Activated CD4-positive, alpha-beta T cell treated with anti-CD3 and anti-CD28 coated beads for 36 hours (primary cell): ENCODE measurements around the gene FSTL4. TPM values are rescaled to one million over a fixed set of nuclear protein-coding genes. Genes with fewer than 3 reads are reported as not detected.
A peak's percentile ranks its signal among the peaks of the same experiment; 100 is the strongest.

Experiments used
- ATAC-seq: fragments of 200-7000 bp; cut with Tn5 transposase; one replicate; pipeline ENCODE4 v1.10.0; 2021; ENCODE audit warnings: mild to moderate bottlenecking, moderate library complexity
- CTCF ChIA-PET: fragments of 350-600 bp; sonication (Branson Sonifier 250); formaldehyde crosslinking; loops from one replicate; lab custom pipeline; 2021; ENCODE audit warnings: antibody characterized with exemption; lab: Charles Lee
- POLR2A ChIA-PET: fragments of 350-600 bp; sonication (Branson Sonifier 250); formaldehyde crosslinking; loops from one replicate; lab custom pipeline; 2021; ENCODE audit warnings: antibody characterized with exemption, inconsistent platforms; lab: Charles Lee
- DNase-seq: peaks from one replicate; pipeline ENCODE4 v3.0.0-alpha.2; 2020
- H3K27ac Mint-ChIP-seq: one replicate; pipeline ENCODE4 v1.8.0; 2021; ENCODE audit warnings: mixed read lengths
- H3K27me3 Mint-ChIP-seq: one replicate; pipeline ENCODE4 v1.8.0; 2021; ENCODE audit warnings: mixed read lengths
- H3K36me3 Mint-ChIP-seq: one replicate; pipeline ENCODE4 v1.8.0; 2021; ENCODE audit warnings: low read depth, mixed read lengths
- H3K4me1 Mint-ChIP-seq: one replicate; pipeline ENCODE4 v1.8.0; 2021; ENCODE audit warnings: mixed read lengths
- H3K4me3 Mint-ChIP-seq: one replicate; pipeline ENCODE4 v1.8.0; 2021; ENCODE audit warnings: mild to moderate bottlenecking, moderate library complexity, mixed read lengths
- H3K9me3 Mint-ChIP-seq: one replicate; pipeline ENCODE4 v1.8.0; 2021; ENCODE audit warnings: low read depth, mixed read lengths
- intact Hi-C, 2 experiments: fragments of 100-400 bp; cut with DNase I in 1 of 2; cut with micrococcal nuclease in 1 of 2; formaldehyde crosslinking; loops; one replicate each; pipeline versions ENCODE4 v1.14.2 to v1.15.1; 2022 to 2024; cut with DNase I, micrococcal nuclease
- total RNA-seq, 2 experiments: library from RNA; stranded (reverse); gene quantifications; one replicate each; pipeline ENCODE4 v1.2.3, GENCODE V29; 2021

Gene FSTL4
- total RNA-seq, 2 experiments from 2014 or later: not detected

DNA sequence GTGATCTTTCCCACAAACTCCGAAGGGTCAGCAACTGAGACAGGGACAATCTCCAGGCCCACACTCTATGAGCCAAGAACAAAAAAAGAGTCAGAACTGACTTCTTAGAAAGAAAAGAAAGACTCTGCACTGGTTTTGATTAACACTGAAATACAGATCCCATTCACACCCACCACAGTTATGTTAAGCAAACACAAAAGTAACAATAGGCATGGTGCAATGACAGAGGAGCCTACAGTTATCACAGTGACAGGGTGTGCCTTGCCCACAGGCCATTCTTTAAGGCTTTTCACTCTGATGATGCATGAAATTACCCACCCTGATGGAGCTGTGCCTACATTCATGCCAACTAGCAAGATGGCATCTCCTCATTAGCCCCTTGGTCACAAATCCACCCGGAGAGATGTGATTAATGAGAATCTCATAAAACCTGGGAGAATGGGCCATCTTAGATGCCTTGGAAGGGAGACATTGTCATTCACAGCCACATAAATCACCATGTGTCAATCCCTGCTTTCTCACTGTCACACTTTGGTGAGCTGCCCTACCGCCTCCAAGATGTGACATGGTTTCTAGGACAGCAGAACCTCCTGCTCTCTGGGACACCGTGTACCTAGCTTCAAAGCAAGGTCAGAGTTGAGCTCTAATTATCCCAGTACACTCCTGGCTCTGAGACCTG lies 27.6 kb upstream of the FSTL4 start:
- DNase-seq: no peak
- H3K9me3 Mint-ChIP-seq: no peaks in the 10 kb centered on the region
- H3K4me1 Mint-ChIP-seq: no peaks in the 10 kb centered on the region
- ATAC-seq: no peak
- H3K4me3 Mint-ChIP-seq: no peak overlapping the region
- POLR2A ChIA-PET: no interaction called here
- CTCF ChIA-PET: no interaction called here
- intact Hi-C loops: no loop called here
- no peaks in the 10 kb centered on the region for H3K36me3 Mint-ChIP-seq
- peaks cover 36% of the 10 kb centered on the region for H3K27me3 Mint-ChIP-seq
- H3K27ac Mint-ChIP-seq: no peak overlapping the region

DNA sequence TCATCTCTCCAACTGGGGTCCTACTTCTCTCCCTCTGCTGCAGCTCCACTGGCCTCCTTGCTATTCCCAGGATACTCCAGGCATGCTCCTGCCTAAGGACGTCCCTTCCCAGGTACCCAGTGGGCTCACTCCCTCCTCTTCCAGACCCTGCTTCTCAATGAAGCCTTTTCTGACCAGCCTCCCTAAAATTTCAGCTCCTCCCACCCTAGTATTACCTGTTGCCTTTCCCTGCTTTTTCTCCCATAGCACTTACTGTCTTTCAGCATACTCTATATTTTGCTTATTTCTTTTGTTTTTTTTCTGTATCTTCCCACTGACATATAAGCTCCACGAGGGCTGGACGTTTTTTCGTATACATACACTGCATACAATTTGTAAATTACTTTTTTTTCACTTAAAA lies 26.1 kb upstream of the FSTL4 start:
- Mint-ChIP-seq H3K9me3 (no peaks in the 10 kb centered on the region), H3K27me3 (peaks cover 31% of the 10 kb centered on the region), H3K4me1 (no peaks in the 10 kb centered on the region), H3K27ac (no peak overlapping the region), H3K36me3 (no peaks in the 10 kb centered on the region), H3K4me3 (no peak overlapping the region)
- ChIA-PET POLR2A (interaction anchor here (0.6 kb wide), 1 partner anchor 566 kb away, joined by 4 read pairs; no protein-coding TSS in a partner anchor), CTCF (interaction anchor here (0.8 kb wide), 1 partner anchor 328 kb away, joined by 4 read pairs; no protein-coding TSS in a partner anchor)
- ATAC-seq: no peak
- DNase-seq: no peak
- intact Hi-C loops: no loop called here

DNA sequence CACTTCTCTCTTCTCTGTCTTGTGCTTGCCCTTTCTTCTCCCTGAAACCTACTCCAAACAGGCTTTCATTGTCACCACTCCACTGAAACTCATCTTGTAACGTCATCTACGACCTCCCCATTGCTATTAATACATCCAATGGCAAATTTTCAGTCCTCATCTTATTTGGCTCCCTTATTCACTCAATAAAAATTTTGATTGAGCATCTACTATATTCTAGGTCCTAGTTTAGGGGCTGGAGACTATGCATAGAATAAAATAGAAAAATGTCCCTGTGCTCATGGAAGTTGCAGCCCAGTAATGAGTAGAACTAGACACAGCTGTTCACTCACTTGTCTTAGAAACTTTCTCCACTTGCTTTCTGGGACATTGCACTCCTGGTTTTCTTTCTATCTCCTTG lies 24.9 kb upstream of the FSTL4 start:
- H3K27me3 Mint-ChIP-seq: peaks cover 26% of the 10 kb centered on the region
- no peaks in the 10 kb centered on the region for H3K4me1 Mint-ChIP-seq
- intact Hi-C loops: no loop called here
- ChIA-PET POLR2A (no interaction called here), CTCF (interaction anchor here (1.2 kb wide), 1 partner anchor 9 kb away, joined by 3 read pairs; no protein-coding TSS in a partner anchor)
- DNase-seq (no peak), ATAC-seq (no peak)
- no peaks in the 10 kb centered on the region for H3K36me3 Mint-ChIP-seq
- H3K4me3 Mint-ChIP-seq: no peak overlapping the region
- no peaks in the 10 kb centered on the region for H3K9me3 Mint-ChIP-seq
- no peak overlapping the region for H3K27ac Mint-ChIP-seq

DNA sequence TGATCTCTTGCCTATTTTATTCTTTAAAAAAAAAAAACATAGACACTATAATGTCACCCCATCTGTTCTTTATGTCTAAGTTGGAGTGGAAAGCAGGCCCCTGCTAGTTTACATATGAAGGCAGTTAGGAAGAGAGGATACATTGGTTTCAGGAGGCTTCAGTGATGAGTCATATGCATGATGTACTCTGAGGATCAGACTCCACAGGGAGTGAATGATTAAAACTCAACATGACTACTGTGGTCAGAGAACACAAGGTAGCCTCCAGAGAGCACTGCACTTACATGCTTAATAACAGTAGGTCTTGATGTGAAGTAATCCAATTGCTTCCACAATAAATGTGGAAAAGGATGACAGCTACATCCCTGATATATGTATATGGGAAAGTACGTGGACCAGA lies 22.7 kb upstream of the FSTL4 start:
- peaks cover 42% of the 10 kb centered on the region for H3K27me3 Mint-ChIP-seq
- DNase-seq (no peak), ATAC-seq (no peak)
- no peak overlapping the region for H3K4me3 Mint-ChIP-seq
- no peaks in the 10 kb centered on the region for H3K4me1 Mint-ChIP-seq
- CTCF ChIA-PET: no interaction called here
- peaks cover 3% of the 10 kb centered on the region for H3K9me3 Mint-ChIP-seq
- intact Hi-C loops: no loop called here
- H3K27ac Mint-ChIP-seq: no peak overlapping the region
- H3K36me3 Mint-ChIP-seq: no peaks in the 10 kb centered on the region
- POLR2A ChIA-PET: no interaction called here

DNA sequence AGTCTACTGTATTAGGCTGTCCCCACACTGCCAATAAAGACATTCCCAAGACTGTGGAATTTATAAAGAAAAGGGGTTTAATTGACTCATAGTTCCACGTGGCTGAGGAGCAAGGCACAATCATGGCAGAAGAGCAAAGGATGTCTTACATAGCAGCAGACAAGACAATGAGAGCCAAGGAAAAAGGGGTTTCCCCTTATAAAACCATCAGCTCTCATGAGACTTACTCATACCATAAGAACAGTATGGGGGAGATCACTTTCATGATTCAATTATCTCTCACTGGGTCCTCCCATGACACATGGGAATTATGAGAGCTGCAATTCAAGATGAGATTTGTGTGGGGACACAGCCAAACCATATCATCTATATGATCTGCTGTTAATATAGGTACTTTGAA lies 14.8 kb upstream of the FSTL4 start:
- Mint-ChIP-seq H3K36me3 (no peaks in the 10 kb centered on the region), H3K4me1 (peaks cover 7% of the 10 kb centered on the region), H3K4me3 (no peak overlapping the region), H3K9me3 (peaks cover 3% of the 10 kb centered on the region), H3K27me3 (peaks cover 44% of the 10 kb centered on the region), H3K27ac (no peak overlapping the region)
- ChIA-PET CTCF (no interaction called here), POLR2A (interaction anchor here (0.6 to 1.1 kb wide), 2 partner anchors 72 to 204 kb away, joined by 3 read pairs; no protein-coding TSS in a partner anchor)
- ATAC-seq (peak; percentile 99), DNase-seq (peak; percentile 13)
- intact Hi-C loops: loop anchor here in 1 of 2 experiments (1.0 kb wide), 1 partner anchor 72 kb away; no protein-coding TSS in a partner anchor

DNA sequence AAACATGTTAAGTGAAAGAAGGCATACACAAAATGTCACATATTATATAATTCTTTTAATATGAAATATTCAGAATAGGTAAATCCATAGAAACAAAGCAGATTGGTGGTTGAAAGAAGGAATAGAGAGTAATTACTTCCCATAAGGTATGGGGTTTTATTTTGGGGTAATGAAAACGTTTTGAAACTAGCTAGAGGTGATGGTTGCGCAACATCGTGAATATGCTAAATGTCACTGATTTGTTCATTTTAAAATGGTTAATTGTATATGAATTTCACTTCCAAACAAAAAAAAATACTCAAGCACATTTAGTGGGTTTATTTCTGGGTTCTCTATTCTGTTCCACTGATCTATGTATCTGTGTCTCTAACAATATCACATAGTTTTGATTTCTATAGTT lies 12.0 kb upstream of the FSTL4 start:
- Mint-ChIP-seq H3K27ac (no peak overlapping the region), H3K4me3 (no peak overlapping the region), H3K27me3 (peaks cover 31% of the 10 kb centered on the region), H3K36me3 (no peaks in the 10 kb centered on the region), H3K4me1 (peaks cover 7% of the 10 kb centered on the region), H3K9me3 (no peaks in the 10 kb centered on the region)
- intact Hi-C loops: no loop called here
- ATAC-seq: no peak
- DNase-seq: no peak
- POLR2A ChIA-PET: interaction anchor here (0.6 kb wide), 1 partner anchor 10 kb away, joined by 3 read pairs; no protein-coding TSS in a partner anchor
- CTCF ChIA-PET: interaction anchor here (1.6 kb wide), 1 partner anchor 17 kb away, joined by 3 read pairs; no protein-coding TSS in a partner anchor

DNA sequence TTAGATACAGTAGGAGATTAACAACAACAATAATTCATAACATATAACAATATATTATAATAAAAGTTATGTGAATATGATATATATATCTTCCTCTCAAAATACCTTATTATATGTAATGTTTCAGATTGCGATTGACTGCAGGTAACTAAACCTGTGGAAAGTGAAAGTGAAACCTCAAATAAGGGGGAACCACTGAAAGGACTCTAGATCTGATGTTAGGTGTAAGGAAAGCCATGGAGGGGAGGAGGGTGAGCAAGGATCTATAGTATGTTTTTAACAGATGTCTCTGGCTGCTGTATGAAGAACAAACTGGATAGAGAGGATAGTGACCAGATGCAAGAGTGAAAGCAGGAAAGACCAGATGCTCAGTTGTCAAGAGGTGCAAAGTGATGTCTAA lies 5.8 kb upstream of the FSTL4 start:
- peaks cover 8% of the 10 kb centered on the region for H3K4me1 Mint-ChIP-seq
- DNase-seq (no peak), ATAC-seq (no peak)
- no peak overlapping the region for H3K4me3 Mint-ChIP-seq
- peaks cover 40% of the 10 kb centered on the region for H3K27me3 Mint-ChIP-seq
- ChIA-PET CTCF (interaction anchor here (0.7 kb wide), 1 partner anchor 461 kb away, joined by 3 read pairs; no protein-coding TSS in a partner anchor), POLR2A (no interaction called here)
- no peaks in the 10 kb centered on the region for H3K36me3 Mint-ChIP-seq
- H3K9me3 Mint-ChIP-seq: no peaks in the 10 kb centered on the region
- H3K27ac Mint-ChIP-seq: no peak overlapping the region
- intact Hi-C loops: loop anchor here in 1 of 2 experiments (10.0 kb wide), 1 partner anchor 327 kb away; no protein-coding TSS in a partner anchor

DNA sequence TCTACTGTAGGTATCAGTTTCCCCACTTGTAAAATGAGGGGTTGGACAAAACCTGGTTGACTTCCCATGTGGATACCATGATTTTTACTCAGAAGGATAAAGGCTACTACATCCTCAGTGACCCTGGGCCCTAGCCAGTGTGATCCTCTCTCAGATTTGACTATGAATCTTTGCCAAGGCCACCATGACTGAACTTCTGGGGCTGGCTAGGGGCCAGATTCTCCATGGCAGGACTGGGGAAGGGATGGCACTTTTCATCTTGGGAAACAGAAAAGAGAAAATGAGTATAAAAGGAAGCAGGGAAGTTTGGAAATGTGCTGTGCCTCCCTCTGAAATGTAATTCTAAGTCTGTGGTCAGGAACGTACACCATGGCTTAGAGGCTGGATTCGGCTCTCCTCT lies 1.4 kb upstream of the FSTL4 start:
- ATAC-seq (no peak), DNase-seq (no peak)
- Mint-ChIP-seq H3K4me1 (peaks cover 17% of the 10 kb centered on the region), H3K27ac (no peak overlapping the region), H3K9me3 (no peaks in the 10 kb centered on the region), H3K36me3 (no peaks in the 10 kb centered on the region), H3K4me3 (no peak overlapping the region), H3K27me3 (peaks cover 52% of the 10 kb centered on the region)
- ChIA-PET CTCF (interaction anchor here (0.9 kb wide), 1 partner anchor 13 kb away, joined by 3 read pairs; no protein-coding TSS in a partner anchor), POLR2A (interaction anchor here (0.7 kb wide), 1 partner anchor 11 kb away, joined by 3 read pairs; no protein-coding TSS in a partner anchor)
- intact Hi-C loops: loop anchor here in 1 of 2 experiments (2.0 to 10.0 kb wide), 4 partner anchors 46 to 331 kb away; no protein-coding TSS in a partner anchor

DNA sequence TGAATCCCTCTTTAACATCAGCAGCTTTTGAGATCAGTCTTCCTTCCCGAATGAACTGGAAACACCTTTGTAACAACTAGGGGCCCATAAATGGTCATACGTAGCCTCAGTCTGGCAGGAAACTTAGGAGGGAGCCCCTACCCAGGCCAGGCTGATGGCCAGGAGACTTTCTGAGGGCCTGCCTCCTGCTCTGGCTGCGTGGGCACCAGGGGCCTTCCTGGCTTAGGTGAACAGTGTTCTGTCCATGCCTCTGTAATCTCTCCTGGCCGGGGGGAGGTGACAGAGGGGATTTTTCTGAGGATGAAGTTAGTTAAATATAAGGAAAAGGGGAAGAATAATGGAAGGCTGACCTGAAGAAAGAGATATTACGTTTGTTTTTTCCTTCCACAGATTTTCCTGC lies 843 bp upstream of the FSTL4 start:
- DNase-seq (no peak), ATAC-seq (no peak)
- H3K27ac Mint-ChIP-seq: no peak overlapping the region
- ChIA-PET POLR2A (no interaction called here), CTCF (interaction anchor here (1.0 to 1.3 kb wide), 3 partner anchors 86 to 190 kb away, joined by 3 to 5 read pairs (median 4); no protein-coding TSS in a partner anchor)
- intact Hi-C loops: loop anchor here in 1 of 2 experiments (2.0 to 10.0 kb wide), 4 partner anchors 46 to 332 kb away; no protein-coding TSS in a partner anchor
- no peaks in the 10 kb centered on the region for H3K9me3 Mint-ChIP-seq
- no peaks in the 10 kb centered on the region for H3K36me3 Mint-ChIP-seq
- H3K4me1 Mint-ChIP-seq: peaks cover 14% of the 10 kb centered on the region
- H3K27me3 Mint-ChIP-seq: peaks cover 53% of the 10 kb centered on the region
- H3K4me3 Mint-ChIP-seq: peak overlapping the region; percentile 44

DNA sequence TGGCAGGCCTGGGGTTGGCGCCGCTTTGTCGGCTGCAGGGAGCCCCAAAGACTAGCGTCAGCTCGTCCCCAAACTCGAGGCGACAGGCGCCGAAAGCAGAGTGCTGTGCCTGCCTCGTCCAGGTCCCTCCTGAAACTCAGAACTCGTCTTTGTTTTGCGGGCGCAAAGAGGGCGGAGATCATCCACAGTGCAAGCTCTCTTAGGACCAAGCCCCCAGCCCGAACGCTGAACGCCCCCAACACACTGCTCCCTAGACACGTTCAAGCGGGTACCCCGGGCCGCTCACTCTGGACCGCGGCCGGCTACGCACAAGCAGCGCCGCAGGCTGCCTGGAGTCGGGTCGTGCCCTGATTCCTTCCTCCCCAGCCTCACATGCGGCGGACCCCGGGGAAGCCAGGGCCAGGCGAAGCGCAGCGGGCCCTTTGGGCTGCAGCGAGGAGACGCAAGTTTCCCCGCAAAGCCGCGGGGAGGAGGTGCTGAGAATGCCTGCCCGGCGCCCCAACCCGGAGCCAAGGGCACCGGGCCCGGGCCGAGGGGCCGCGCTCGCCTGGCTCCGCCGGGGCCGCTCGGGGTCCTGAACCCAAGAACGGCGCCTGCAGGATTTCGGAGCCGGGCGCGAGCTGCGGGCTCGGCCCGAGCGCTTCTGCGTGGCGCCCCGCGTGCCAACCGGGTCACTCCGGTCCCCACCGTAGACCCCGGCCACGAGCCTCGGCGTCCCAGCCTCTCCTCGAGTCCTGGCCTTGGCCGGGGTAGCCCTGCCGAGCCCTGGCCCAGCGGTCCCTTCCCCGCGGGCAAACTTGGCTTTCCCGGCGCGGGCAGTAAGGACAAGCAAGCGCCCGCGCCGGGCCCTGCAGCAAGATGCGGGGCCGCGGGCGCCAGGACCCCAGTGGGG lies 738 bp downstream of the FSTL4 start:
- no peak overlapping the region for H3K27ac Mint-ChIP-seq
- ChIA-PET POLR2A (no interaction called here), CTCF (interaction anchor here (0.8 to 2.1 kb wide), 6 partner anchors 58 to 188 kb away, joined by 3 to 6 read pairs (median 4); no protein-coding TSS in a partner anchor)
- no peak for DNase-seq
- peaks cover 58% of the 10 kb centered on the region for H3K27me3 Mint-ChIP-seq
- H3K4me1 Mint-ChIP-seq: peaks cover 9% of the 10 kb centered on the region
- H3K36me3 Mint-ChIP-seq: no peaks in the 10 kb centered on the region
- peak; percentile 10 for ATAC-seq
- no peaks in the 10 kb centered on the region for H3K9me3 Mint-ChIP-seq
- H3K4me3 Mint-ChIP-seq: peak overlapping the region; percentile 49
- intact Hi-C loops: loop anchor here in 1 of 2 experiments (1.0 to 10.0 kb wide), 5 partner anchors 44 to 333 kb away; no protein-coding TSS in a partner anchor
